ENCODE results near the gene LRMDA.

- TF ChIP-seq CTCF (IDR thresholded peaks at IDR 0.05) = no peak
- no peak for TF ChIP-seq POLR2A (IDR thresholded peaks at IDR 0.05)
These were observed 744.7 kb downstream of the LRMDA start for GRCh38 chr10:76176166-76176550.
